Small intestine (tissue), 7 donors: ENCODE data around the gene COL8A1. TPM values are rescaled to one million over a fixed set of nuclear protein-coding genes. Genes with fewer than 3 reads are reported as not detected.

Experiments used
- DNase-seq, 2 donors: peaks; one replicate each; pipeline versions ENCODE4 v3.0.0 to v3.0.0-alpha.2; 2013
- FAIRE-seq: peaks from 2 replicates; lab custom pipeline; 2012; peaks lifted over from hg19 to GRCh38; lab: Jason Lieb, UNC
- H3K27ac ChIP-seq, 3 donors: one replicate each; pipeline ENCODE4 v1.5.1; 2013; ENCODE audit warnings: low read length in 2 of 3, mild to moderate bottlenecking in 2 of 3, control low read depth in 1 of 3, inconsistent platforms in 1 of 3, low read depth in 1 of 3, moderate library complexity in 1 of 3
- H3K27me3 ChIP-seq, 3 donors: one replicate each; pipeline ENCODE4 v1.6.1; 2013; ENCODE audit warnings: low read length in 3 of 3, inconsistent platforms in 1 of 3; ENCODE audit not compliant: control insufficient read depth in 3 of 3, insufficient read depth in 3 of 3
- H3K36me3 ChIP-seq, 3 donors: one replicate each; pipeline ENCODE4 v1.6.1; 2013; ENCODE audit warnings: low read length in 3 of 3, inconsistent platforms in 1 of 3, low read depth in 1 of 3, mild to moderate bottlenecking in 1 of 3, moderate library complexity in 1 of 3; ENCODE audit not compliant: control insufficient read depth in 3 of 3, insufficient read depth in 2 of 3
- H3K4me1 ChIP-seq, 3 donors: one replicate each; pipeline ENCODE4 v1.6.1; 2013; ENCODE audit warnings: low read length in 2 of 3, inconsistent platforms in 1 of 3, low read depth in 1 of 3, mild to moderate bottlenecking in 1 of 3, moderate library complexity in 1 of 3; ENCODE audit not compliant: control insufficient read depth in 3 of 3, insufficient read depth in 2 of 3
- H3K4me3 ChIP-seq, 3 donors: one replicate each; pipeline ENCODE4 v1.5.1; 2013; ENCODE audit warnings: low read length in 3 of 3, control low read depth in 1 of 3, inconsistent platforms in 1 of 3, low read depth in 1 of 3, mild to moderate bottlenecking in 1 of 3, moderate library complexity in 1 of 3
- H3K9me3 ChIP-seq, 2 donors: one replicate each; pipeline ENCODE4 v1.6.1; 2013; ENCODE audit warnings: low read depth in 1 of 2, low read length in 1 of 2; ENCODE audit not compliant: control insufficient read depth in 2 of 2, insufficient read depth in 1 of 2
- WGBS, 3 donors: extraction: QIAGEN DNeasy Blood & Tissue Kit; methylation state at CpG; one replicate each; pipeline ENCODE4 v1.1.7; 2013; 5-methylcytosine and 5-hydroxymethylcytosine counted together
- polyA plus RNA-seq, 4 donors: library from polyadenylated mRNA; stranded (reverse) in 3 of 4; unstranded in 1 of 4; fragments of 200-250 nt in 3 of 4; fragments of 120-200 nt in 1 of 4; gene quantifications; one replicate each; pipeline versions ENCODE4 v1.2.1 to v1.2.3, GENCODE V29; 2013
- donor health status: healthy with polysubstance abuse.
- donor health status: control.
- donor health status: control.
- donor health status: Bipolar disorder and iron deficiency.
- donor health status: healthy.

Gene COL8A1
- polyA plus RNA-seq, 4 donors, result 0.21 to 4.5 (median 0.25) TPM

DNA sequence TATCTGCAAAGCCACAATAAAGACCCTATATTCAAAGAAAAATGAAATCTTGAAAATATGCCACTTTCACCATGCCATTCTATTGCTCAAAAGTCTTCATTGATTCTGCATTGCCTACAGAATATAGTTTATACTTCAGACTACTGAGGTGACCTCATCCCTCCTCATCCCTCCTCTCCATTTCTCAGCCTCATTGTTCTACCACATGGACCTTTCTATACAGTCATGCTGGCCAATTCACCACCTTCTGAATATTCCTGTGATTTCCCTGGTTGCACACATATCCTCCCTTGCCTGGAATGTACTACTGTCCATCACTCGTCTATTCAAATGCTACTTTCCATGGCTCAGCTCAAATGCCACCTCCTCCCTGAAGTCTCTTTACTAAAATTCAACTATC lies 3.5 kb upstream of the COL8A1 start:
- Histone ChIP-seq H3K9me3 (no peaks in the 10 kb centered on the region), H3K27me3 (peaks cover 7 to 41% (median 7%) of the 10 kb centered on the region in 3 donors), H3K27ac (no peak overlapping the region), H3K4me3 (no peak overlapping the region), H3K4me1 (no peaks in the 10 kb centered on the region), H3K36me3 (no peaks in the 10 kb centered on the region)
- FAIRE-seq (no peak), DNase-seq (no peak)
- 75 to 85% (median 83%) methylated on average over 1 of the region's 1 CpG for WGBS, 3 donors

DNA sequence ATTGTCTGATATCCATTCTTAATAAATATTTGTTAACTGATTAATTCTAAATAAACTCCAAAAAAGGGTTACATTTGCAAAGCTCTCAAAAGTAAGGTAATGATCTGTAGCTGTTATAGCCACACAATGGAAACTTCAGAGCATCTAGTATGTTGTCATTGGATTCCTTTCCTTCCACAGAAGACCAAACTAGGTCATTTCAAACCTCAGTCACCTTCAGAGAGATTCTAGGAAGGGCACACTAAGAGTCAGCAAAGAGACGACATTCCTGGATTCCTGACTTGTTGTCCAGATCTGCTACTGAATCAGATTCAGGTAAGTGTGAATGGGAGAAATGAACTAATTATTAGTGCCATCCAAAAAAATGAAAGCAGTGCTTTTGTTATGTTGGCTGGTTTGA lies 3.0 kb upstream of the COL8A1 start:
- no peak overlapping the region for H3K4me3 ChIP-seq
- FAIRE-seq (no peak), DNase-seq (no peak)
- no peaks in the 10 kb centered on the region for H3K9me3 ChIP-seq
- peaks cover 7 to 44% (median 7%) of the 10 kb centered on the region in 3 donors for H3K27me3 ChIP-seq
- no peaks in the 10 kb centered on the region for H3K4me1 ChIP-seq
- H3K36me3 ChIP-seq, result no peaks in the 10 kb centered on the region
- no peak overlapping the region for H3K27ac ChIP-seq
- WGBS, 3 donors, result 52 to 76% (median 72%) methylated on average over 1 of the region's 1 CpG

DNA sequence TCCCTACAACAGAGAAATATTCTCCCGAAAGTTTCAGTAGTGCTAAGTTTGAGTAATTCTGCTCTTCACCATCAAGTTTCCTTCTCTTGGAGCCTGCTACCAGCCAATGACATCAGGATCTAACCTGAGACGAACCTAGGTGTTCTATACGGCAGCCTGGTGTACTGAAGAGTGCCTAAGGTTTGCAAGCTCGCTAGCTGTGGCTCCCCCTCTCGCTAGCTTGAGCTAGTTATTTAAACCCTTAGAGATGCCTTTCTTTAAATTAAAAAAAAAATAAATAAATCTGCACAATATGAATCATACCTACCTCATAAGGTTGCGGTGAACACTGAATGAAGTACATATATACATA lies 1.4 kb upstream of the COL8A1 start:
- Histone ChIP-seq H3K4me3 (no peak overlapping the region), H3K4me1 (no peaks in the 10 kb centered on the region), H3K9me3 (no peaks in the 10 kb centered on the region), H3K36me3 (no peaks in the 10 kb centered on the region), H3K27me3 (peaks cover 7 to 50% (median 7%) of the 10 kb centered on the region in 3 donors), H3K27ac (no peak overlapping the region)
- 13 to 19% (median 14%) methylated on average over 6 of the region's 6 CpGs for WGBS, 3 donors
- no peak for FAIRE-seq
- DNase-seq, result no peak

- Histone ChIP-seq H3K4me1 (no peaks in the 10 kb centered on the region), H3K4me3 (peak overlapping the region in 1 of 3 donors; percentile 33), H3K9me3 (no peaks in the 10 kb centered on the region), H3K27ac (no peak overlapping the region), H3K27me3 (peaks cover 7 to 50% (median 7%) of the 10 kb centered on the region in 3 donors), H3K36me3 (no peaks in the 10 kb centered on the region)
- FAIRE-seq (no peak), DNase-seq (no peak)
- 2 to 6% (median 3%) methylated on average over 22 of the region's 22 CpGs for WGBS, 3 donors
Observed at GRCh38 chr3:99637368-99638111, 854 bp upstream of the COL8A1 start.

- DNase-seq (no peak), FAIRE-seq (no peak)
- Histone ChIP-seq H3K27ac (no peak overlapping the region), H3K27me3 (peaks cover 5 to 46% (median 7%) of the 10 kb centered on the region in 3 donors), H3K9me3 (no peaks in the 10 kb centered on the region), H3K4me3 (no peak overlapping the region), H3K4me1 (no peaks in the 10 kb centered on the region), H3K36me3 (no peaks in the 10 kb centered on the region)
- 48 to 69% (median 51%) methylated on average over 1 of the region's 1 CpG for WGBS, 3 donors
Observed at GRCh38 chr3:99639579-99639978, 1.2 kb downstream of the COL8A1 start.

DNA sequence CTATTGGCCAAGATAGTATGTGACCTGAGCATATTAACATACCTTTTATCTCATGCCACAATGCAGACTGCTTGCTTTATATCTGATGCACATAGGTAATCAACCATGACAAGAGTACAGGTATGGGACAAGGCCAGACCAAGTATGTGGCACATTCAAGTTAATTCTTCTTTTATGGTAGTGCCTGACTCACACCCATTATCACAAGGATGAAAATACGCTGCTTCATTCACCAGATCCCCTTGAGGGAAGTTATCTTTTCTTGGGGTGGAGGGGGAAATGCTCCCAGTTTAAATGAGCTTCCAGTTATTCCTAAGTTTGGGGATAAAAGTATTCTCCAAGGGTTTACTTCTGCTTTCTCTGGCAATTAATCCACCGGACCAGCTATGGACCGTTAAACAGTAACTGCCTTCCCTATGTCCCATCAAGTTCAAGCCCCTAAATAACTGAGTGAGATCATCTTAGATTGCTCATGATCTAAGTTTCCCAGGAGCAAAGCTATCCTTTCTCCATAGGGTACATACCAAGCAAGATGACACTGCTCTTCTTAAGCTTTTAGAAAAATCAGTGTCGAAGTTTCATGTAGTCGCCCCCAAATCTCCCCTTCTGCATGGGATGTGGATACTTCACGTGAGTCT lies 1.9 kb downstream of the COL8A1 start:
- H3K4me1 ChIP-seq, result no peaks in the 10 kb centered on the region
- no peak overlapping the region for H3K27ac ChIP-seq
- no peak overlapping the region for H3K4me3 ChIP-seq
- no peaks in the 10 kb centered on the region for H3K36me3 ChIP-seq
- 81 to 89% (median 89%) methylated on average over 6 of the region's 6 CpGs for WGBS, 3 donors
- DNase-seq (no peak), FAIRE-seq (no peak)
- H3K27me3 ChIP-seq, result peaks cover 4 to 41% (median 7%) of the 10 kb centered on the region in 3 donors
- H3K9me3 ChIP-seq, result no peaks in the 10 kb centered on the region

GRCh38 chr3:99641480-99641879 lies 3.1 kb downstream of the COL8A1 start:
- Histone ChIP-seq H3K9me3 (no peaks in the 10 kb centered on the region), H3K4me3 (no peak overlapping the region), H3K36me3 (no peaks in the 10 kb centered on the region), H3K27me3 (peaks cover 4 to 40% (median 7%) of the 10 kb centered on the region in 3 donors), H3K4me1 (no peaks in the 10 kb centered on the region), H3K27ac (no peak overlapping the region)
- 64 to 71% (median 67%) methylated on average over 2 of the region's 2 CpGs for WGBS, 3 donors
- no peak for DNase-seq
- no peak for FAIRE-seq

- DNase-seq (no peak), FAIRE-seq (no peak)
- WGBS, 3 donors, result 50 to 59% (median 52%) methylated on average over 1 of the region's 1 CpG
- Histone ChIP-seq H3K4me1 (no peaks in the 10 kb centered on the region), H3K4me3 (no peak overlapping the region), H3K36me3 (no peaks in the 10 kb centered on the region), H3K27me3 (peaks cover 4 to 35% (median 5%) of the 10 kb centered on the region in 3 donors), H3K9me3 (no peaks in the 10 kb centered on the region), H3K27ac (no peak overlapping the region)
Observed at GRCh38 chr3:99641982-99642381, 3.6 kb downstream of the COL8A1 start.
